NCI-H446 treated with DMSO at 0.1 percent for 48 hours (cell line): ENCODE measurements around the gene ARL11.
"Not testable (repeated sequence)": the region's sequence is repeated elsewhere in the genome, so short reads cannot be mapped to it uniquely, and the experiment has no call there.

ENCODE experiments used
- DNase-seq: peaks from one replicate; lab custom pipeline; 2025; lab: John Stamatoyannopoulos, UW

ARL11 gene

DNA sequence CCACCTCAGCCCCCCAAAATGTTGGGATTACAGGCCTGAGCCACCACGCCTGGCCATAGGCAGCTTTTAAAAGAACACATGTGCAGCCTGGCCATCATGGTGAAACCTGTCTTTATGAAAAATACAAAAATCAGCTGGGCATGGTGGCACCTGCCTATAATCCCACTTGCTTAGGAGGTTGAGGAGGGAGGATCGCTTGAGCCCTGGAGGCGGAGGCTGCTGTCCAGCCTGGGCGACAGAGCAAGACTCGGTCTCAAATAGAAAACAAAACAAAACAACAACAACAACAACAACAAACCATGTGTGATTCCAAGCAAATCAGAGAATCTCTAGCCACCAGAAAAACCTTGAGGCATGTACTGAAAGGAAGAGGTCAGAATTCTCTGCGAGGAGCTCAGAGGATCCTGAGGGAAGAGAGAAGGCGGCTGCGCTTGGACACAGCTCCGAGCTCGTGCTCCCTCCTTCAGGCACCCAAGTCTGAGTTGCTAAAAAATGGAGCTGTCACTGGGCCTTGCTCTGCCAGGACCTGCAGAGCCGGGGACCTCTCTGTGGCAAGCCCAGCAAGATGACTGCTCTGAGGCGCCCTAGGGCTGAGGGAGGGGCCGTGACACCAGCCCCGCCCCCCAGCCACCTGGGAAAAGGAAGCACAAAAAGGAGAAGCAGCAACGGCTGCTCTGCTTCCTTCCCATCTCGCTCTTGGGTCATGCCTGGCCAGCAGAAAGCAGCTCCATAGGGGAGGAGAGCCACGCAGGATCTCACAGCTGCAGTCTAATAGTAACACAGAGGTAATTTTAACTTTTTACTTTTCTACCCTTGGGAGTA, at the start of gene ARL11:
ARL11 (plus strand) TSS at position 677 of the 822 bp plus-strand sequence. CDS start 1,941 bp downstream, outside the sequence.
- DNase-seq = no peak

DNA sequence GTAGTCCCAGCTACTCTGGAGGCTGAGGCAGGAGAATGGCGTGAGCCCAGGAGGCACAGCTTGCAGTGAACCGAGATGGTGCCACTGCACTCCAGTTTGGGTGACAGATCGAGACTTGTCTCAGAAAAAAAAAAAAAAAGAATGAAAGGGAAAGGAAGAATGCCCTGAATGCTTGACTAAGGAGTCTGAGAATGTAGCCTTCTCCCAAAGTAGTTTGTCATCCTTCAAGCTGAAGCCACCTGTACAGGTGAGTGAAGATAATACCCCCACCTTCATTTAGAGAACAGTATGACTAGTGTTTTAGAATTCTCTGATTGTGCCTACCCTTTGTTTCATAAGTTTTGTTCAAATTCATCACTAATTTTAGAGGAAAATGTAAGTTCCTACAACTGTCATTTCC, 48.8 kb upstream of the ARL11 start:
- DNase-seq = no peak

DNA sequence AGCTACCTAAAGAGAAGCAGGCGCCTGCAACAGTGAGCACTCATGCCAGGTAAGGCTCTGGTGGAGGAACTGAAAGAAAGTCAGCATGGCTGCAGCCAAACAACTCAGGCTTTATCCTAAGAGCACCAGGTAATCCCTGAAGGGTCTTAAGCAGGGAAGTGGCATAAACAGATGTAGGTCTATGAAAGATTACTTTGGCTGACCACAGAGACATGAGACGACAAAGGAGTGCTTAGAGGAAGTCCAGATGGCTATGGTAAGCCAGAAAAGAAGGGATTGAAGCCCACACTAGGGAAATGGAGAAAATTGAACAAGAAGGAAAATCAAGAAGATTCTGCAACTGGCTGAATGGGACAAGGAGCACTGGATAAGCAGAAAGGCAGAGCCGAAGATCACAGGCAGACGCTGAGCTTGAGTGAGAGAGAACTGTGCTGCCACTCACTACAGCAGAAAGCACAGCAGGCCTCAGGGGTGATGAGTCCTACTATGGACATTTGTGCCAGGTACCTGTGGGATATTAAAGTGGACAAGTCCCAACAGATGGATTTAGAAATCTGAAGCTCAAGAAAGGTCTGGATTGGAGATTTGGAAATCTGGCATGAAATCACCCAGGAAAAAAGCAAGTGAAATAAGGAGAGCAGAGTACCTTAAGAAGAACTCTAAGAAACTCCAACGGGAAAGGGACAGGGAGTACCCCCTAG, 47.2 kb upstream of the ARL11 start:
- no peak for DNase-seq

DNA sequence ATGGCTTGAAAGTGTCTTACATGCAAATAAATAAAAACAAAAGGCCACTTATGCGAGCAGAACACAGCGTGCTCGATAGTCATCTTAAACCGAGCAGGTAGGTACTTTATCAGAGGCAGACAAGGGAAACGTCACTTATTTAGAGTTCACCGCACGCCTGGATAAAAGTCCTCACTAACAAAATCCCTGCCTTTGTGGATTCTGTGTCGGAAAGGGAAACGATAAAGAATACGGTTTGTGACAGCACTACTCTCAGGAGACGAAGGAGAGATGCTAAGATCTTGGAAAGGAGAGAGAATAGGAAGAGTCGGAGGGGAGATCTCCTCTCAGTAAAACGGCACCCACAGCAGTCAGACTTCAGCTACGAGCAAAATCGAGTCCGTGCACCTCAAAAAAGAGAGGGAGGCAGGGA, 43.5 kb upstream of the ARL11 start:
- DNase-seq = no peak

DNA sequence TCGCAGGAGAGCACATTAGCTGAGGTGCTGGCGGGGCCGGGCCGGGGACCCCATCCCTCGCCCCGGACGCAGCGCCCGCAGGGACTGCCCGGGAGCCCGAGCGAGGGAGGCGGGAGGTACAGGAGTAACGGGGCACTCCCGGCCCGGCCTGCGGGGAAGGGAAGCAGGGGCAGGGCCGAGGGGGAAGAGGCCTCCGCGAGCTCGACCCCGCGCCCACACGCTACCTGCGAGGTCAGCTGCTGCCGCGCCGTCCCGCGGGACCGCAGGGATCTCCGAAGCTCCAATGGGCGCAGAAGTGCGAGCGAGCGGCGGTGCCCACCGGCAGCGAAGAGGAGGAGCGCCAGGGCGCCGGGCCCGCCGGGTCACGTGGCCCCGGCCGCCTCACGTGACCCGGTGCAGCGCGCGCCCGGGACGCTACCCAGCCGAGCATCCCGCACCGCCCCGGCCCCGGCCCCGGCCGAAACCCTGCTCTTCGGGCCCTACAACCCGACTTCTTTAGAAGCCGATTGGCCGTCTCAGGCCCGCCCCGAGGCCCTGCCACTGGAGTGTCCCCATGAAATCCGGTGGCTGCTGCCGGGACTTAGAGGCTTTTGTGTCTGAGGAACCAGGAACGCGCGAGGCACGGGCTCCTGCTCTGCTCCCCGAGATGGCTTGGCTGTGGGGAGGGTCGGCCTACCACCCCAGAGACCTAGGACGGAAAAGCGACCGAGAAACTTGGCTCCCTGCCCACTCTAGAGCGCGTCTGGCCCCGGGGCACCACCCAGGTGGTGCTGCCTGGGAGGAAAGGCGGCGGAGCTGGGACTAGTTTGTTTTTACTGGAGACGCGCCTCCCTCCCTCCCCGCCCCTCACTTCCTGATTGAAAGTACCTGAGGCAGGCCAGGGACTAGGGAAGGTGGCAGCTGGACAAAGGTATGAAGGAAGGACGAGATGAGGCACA, 42.8 kb upstream of the ARL11 start, which contains the start of gene RCBTB1:
RCBTB1 (minus strand) TSS at position 339 of the 938 bp plus-strand sequence. CDS start 18,279 bp downstream, outside the sequence.
- DNase-seq = peak; percentile 2

DNA sequence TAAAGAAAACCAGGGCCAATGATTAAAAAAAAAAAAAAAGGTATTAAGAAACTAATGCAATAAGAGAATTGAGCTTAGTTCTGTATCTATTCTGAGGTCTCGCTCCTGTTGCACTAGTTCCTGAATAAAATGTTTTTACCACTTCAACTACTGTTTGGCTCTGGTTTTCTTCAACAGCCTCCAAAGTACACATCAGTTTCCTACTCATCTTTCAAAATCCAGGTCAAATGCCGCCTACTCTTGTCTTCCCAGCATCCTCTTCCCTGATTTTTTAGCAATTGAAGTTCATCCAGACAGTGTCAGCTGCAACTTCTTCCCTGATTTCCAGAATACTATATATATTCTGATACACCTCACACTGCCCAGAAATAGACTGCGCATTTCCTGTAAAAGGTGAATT, 41.6 kb upstream of the ARL11 start:
- DNase-seq = no peak

DNA sequence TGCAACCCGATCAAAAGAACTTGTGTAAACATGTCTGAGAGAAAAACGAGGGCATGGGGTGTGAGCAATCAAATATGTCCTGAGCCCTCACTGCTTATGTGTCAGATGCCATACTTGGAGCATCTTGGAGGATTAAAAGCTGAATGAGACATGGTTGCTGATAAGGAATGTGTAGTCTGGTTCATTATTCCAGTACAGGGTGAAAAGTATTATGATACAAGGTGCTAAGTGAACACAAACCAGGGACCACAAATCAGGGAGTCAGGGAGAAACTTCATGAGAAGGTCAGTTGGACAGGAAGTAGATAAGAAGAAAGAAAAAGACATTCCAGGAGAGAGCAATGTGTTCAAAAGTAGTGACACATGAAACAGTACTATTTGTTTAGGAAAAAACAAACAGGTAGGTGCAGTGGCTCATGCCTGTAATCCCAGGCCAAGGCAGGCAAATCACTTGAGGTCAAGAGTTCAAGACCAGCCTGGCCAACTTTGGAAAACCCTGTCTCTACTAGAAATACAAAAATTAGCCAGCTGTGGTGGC, 40.9 kb upstream of the ARL11 start:
- DNase-seq = no peak

DNA sequence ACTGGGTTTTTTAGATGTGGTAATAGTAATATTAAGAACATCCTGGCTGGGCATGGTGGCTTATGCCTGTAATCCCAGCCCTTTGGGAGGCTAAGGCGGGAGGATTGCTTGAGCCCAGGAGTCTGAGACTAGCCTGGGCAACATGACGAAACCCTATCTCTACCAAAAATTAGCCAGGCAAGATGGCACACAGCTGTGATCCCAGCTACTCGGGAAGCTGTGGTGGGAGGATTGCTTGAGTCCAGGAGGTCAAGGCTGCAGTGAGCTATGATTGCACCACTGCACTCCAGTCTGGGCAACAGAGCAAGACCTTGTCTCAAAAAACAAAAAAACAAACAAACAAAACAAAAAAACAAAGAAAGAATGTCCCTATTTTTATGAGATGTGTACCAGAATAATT, 37.6 kb upstream of the ARL11 start:
- DNase-seq = not testable (repeated sequence)

DNA sequence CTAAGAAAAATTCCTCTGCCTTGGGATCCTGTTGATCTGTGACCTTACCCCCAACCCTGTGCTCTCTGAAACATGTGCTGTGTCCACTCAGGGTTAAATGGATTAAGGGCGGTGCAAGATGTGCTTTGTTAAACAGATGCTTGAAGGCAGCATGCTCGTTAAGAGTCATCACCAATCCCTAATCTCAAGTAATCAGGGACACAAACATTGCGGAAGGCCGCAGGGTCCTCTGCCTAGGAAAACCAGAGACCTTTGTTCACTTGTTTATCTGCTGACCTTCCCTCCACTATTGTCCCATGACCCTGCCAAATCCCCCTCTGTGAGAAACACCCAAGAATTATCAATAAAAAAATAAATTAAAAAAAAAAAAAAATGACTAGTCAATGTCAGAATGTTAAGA, 34.4 kb upstream of the ARL11 start:
- DNase-seq = not testable (repeated sequence)

DNA sequence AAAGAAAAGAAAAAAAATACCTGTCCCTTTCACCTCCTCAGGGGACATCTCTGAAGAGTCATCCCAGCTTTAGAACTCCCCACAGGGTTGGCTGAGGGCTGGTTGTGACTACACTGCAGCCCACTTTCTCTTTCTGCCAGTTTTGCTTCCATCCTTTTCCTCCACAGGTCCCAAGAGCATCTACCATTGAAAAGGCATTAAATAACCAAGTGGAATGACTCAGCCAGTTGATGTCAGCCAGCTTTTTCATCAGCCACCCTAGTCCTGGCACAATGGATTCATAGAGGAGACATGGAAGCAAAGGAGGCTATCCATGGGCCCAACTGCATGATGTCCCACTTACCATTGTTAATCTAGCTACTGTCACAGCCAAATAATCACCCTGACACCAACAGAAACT, 33.7 kb upstream of the ARL11 start:
- DNase-seq = no peak

DNA sequence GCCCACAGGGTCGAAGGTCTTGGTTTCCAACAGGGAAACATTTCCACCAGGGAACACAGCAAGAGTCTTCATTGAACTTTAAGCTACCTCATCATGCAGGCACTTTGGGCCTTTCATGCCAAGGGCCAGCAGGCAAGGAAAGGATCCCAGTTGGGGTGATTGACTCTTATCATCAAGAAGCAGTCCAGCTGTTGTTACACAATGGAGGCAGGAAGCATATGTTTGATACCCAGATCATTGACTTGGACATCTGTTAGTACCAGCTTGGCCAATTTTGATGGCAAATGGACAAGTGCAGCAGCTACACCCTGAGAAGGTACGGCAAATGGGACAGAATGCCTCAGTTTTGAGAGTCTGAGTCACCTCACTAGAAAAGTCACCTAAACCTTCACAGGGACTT, 32.1 kb upstream of the ARL11 start:
- no peak for DNase-seq

DNA sequence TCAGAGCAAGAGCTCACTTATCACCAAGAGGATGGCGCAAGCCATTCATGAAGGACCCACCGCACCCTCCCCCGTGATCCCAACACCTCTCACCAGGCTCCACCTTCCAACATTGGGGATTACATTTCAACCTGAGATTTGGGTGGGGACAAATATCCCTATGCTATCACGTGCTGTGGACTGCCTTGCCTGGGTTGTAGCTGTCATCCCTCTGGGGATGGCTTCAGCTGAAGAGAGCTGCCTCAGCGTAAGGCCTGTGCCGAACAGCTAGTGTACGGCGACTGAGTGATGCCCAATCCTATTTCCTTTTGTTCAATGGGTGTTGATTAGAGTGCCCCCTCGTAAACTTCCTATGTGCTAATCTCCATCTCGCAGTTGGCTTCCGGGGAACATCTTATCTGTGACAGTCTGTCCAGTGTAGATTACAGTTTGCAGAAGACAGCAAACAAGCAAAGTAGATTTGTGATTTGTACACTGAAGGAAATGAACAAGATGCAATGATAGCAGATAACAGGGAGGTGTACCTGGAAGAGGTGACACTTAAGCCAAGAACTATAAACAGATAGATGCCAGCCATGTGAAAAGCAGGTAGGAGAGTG, 31.2 kb upstream of the ARL11 start:
- DNase-seq = no peak

DNA sequence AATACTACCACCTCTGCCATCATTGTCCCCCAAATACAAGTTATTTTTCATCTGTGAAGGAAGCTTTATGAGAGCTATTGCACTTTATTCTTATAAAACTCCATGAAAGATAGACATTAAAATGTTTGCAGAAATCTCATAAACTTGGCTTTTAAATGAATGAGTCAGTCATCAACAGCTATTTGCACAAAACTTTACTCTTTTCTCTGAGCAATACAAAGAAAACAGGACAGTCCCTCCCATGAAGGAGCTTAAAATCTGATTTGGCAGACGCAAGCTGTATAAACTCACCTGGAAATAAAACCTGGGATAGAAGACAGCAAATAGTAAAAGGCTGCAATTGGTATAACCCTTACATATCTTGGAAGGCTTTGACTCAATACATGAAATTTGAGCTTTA, 26.3 kb upstream of the ARL11 start:
- DNase-seq = no peak

DNA sequence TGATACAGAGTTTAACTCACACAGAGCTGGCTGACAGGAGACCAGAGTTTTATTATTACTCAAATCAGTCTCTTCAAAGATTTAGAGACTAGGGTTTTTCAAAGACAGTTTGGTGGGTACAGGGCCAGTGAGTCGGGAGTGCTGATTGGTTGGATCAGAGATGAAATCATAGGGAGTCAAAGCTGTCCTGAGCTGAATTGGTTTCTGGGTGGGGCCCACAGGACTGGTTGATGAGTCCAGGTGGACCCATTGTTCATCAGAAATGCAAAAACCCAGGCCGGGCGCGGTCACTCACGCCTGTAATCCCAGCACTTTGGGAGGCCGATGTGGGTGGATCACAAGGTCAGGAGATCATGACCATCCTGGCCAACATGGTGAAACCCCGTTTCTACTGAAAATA, 25.7 kb upstream of the ARL11 start:
- DNase-seq = not testable (repeated sequence)

DNA sequence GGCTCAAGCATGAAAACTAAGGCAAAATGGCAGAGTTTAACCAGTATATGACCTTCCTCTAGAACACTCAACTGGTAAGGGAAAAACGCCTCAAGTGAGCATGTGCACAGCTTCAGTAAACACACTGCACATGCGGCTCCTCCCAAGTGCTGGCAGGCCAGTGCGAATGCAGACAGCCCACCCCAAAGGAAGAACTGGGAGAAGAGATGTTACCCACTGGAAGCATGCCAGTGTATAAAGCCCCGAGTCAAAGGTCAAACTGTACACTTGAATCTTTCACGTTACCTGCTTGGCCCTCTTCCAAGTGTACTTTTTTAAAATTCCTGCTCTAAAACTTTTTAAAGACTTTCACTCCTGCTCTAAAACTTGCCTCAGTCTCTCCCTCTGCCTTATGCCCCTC, 23.7 kb upstream of the ARL11 start:
- no peak for DNase-seq

DNA sequence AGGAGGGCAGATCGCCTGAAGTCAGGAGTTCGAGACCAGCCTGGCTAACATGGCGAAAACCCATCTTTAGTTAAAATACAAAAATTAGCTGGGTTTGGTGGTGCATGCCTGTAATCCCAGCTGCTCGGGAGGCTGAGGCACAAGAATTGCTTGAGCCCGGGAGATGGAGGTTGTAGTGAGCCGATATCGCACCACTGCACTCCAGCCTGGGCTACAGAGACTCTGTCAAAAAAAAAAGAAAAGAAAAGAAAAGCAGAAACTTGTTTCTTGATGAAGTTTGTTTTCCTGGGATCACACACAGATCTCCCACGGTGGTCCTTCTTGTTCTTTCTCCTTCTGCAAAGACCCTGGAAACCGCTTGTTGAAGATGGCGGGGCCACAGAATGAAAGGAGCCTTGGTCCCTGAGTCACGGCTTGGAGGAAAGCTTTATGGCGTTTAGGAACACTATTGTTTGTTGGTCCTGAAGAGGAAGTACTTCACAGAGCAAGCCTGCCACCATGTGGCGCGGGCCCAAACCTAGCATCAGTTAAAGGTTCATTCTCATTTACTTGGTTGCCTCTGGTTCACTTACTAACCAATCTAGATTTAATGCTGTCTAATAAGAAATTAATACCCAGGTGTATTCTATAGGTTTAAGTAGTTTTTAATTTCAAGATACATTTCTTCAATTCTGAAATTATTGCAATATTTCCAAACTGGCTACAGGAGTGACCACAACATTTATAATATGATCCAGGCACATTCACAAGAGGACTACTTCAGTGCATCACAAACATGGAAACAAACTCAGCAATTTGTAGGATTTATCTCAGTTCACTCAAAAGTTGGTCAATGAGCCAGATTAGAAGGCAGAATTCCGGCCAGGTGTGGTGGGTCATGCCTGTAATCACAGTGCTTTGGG, 21.3 kb upstream of the ARL11 start:
- DNase-seq = peak; percentile 73

DNA sequence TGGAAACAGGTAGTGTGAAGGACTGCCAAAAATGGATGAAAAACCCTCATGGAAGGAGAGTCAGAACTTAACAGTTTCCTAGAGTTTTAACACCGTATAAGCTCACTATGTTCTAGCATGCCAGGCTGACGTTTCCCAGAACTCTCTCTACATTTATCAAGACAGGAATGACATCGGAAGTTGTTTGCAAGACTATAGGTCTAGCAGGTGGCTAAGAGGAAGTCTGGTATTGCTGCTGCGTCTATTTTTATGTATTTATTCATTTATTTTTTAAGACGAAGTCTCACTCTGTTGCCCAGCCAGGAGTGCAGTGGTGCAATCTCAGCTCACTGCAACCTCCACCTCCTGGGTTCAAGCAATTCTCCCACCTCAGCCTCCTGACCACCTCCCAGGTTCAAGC, 20.5 kb upstream of the ARL11 start:
- DNase-seq = no peak

DNA sequence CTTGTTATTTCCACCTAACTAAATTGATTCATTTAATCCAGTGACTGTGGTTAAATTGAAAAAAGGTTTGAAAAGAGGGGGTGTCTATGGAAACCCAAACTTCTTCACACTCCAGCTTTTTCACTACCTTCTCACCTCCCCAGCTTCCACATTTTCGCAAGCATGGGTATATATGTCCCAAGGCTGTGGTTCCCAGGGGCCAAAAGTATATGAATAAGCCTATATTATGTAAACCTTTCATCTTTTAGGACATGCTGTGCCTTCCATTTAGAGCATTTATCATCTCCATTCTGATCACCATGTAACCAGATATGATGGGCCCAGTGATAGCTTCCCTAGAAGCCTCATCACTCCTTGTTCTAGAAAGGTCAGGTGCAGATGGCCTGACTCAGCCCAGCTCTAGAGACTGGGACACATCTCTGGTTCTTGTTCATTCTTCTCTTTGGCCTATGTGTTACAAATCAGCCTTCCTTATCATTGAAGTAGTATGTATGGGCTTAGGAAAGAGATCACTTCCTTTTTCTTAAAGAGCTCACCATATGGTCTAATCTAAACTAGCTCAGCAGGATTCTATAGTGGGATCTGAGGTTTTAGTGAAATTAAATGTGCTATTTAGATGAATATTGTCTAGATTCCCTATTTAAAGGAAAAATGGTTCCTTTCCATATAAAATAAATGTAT, 19.5 kb upstream of the ARL11 start:
- DNase-seq = no peak

DNA sequence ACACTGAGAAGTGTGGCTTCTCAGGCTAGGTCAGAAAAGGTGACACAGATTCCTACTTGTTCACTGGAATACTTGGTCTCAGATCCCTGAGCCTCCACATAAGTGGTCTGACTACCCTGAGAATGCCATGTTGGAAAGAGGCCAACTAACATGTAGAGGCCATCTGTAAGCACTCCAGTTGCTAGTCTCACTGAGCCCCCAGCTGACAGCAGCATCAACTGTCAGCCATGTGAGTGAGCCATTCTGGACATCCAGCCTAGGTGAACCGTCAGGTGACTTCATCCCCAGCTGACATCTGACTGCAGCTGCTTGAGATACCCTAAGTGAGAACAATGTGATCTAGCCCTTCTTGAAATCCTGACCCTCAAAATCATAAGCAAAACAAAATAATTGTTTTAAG, 18.1 kb upstream of the ARL11 start:
- DNase-seq = peak; percentile 7

DNA sequence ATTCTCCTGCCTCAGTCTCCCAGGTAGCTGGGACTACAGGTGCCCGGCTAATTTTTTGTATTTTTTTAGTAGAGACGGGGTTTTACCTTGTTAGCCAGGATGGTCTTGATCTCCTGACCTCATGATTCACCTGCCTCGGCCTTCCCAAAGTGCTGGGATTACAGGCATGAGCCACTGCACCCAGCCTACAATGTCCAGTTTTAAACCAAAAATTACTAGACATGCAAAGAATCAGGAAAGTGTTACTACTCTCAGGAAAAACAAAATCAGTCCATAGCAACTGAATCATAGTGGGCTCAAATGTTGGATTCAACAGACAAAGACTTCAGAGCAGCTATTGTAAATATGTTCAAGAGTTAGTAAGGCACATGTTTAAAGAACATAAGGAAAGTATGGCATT, 16.3 kb upstream of the ARL11 start:
- not testable (repeated sequence) for DNase-seq
